Muscle layer of duodenum (tissue), 2 donors: ENCODE data around the gene MOCOS.
"Not testable (repeated sequence)": the region's sequence is repeated elsewhere in the genome, so short reads cannot be mapped to it uniquely, and the experiment has no call there.

ENCODE experiments used
- H3K27ac ChIP-seq: one replicate; pipeline ENCODE4 v1.7.0; 2013; ENCODE audit warnings: mild to moderate bottlenecking, low read length
- H3K27me3 ChIP-seq: one replicate; pipeline ENCODE4 v1.7.0; 2013; ENCODE audit warnings: low read depth, mild to moderate bottlenecking, control low read depth, low read length
- H3K36me3 ChIP-seq, 2 donors: one replicate each; pipeline ENCODE4 v1.7.0; 2013; ENCODE audit warnings: low read length in 2 of 2, control low read depth in 1 of 2, mild to moderate bottlenecking in 1 of 2; ENCODE audit not compliant: insufficient read depth in 2 of 2, control insufficient read depth in 1 of 2
- H3K4me1 ChIP-seq, 2 donors: one replicate each; pipeline ENCODE4 v1.7.0; 2013; ENCODE audit warnings: low read length in 2 of 2, mild to moderate bottlenecking in 2 of 2, control low read depth in 1 of 2, moderate library complexity in 1 of 2; ENCODE audit not compliant: insufficient read depth in 2 of 2, control insufficient read depth in 1 of 2
- H3K4me3 ChIP-seq, 2 donors: one replicate each; pipeline ENCODE4 v1.7.0; 2013; ENCODE audit warnings: low read length in 2 of 2, low read depth in 1 of 2, mild to moderate bottlenecking in 1 of 2
- H3K9me3 ChIP-seq, 2 donors: one replicate each; pipeline ENCODE4 v1.7.0; 2013; ENCODE audit warnings: low read length in 2 of 2, control low read depth in 1 of 2, mild to moderate bottlenecking in 1 of 2; ENCODE audit not compliant: control insufficient read depth in 1 of 2
- donor health status: healthy.

MOCOS gene

GRCh38 chr18:36203360-36203895 is 16.1 kb downstream of the MOCOS start:
- Histone ChIP-seq H3K4me1 (no peaks in the 10 kb centered on the region), H3K27ac (no peak overlapping the region), H3K36me3 (no peaks in the 10 kb centered on the region), H3K27me3 (no peaks in the 10 kb centered on the region), H3K4me3 (no peak overlapping the region), H3K9me3 (peaks cover 0 to 7% of the 10 kb centered on the region in 2 donors)

GRCh38 chr18:36205166-36205565 is 17.9 kb downstream of the MOCOS start:
- H3K9me3 ChIP-seq = peaks cover 0 to 7% of the 10 kb centered on the region in 2 donors
- H3K36me3 ChIP-seq = no peaks in the 10 kb centered on the region
- no peaks in the 10 kb centered on the region for H3K27me3 ChIP-seq
- H3K27ac ChIP-seq = no peak overlapping the region
- H3K4me3 ChIP-seq = no peak overlapping the region
- H3K4me1 ChIP-seq = no peaks in the 10 kb centered on the region

DNA sequence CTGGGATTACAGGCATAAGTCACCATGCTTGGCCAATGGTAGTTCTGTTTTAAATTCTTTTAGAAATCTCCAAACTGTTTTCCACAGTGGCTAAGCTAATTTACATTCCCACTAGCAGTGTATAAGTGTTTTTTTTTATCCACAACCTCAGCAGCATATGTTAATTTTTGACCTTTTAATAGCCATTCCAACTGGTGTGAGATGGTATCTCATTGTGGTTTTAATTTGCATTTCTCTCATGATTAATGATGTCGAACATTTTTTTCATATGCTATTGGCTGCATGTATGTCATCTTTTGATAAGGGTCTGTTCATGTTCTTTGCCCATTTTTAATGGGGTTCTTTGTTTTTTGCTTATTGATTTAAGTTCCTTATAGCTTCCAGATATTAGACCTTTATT is 20.0 kb downstream of the MOCOS start:
- peaks cover 0 to 7% of the 10 kb centered on the region in 2 donors for H3K9me3 ChIP-seq
- no peaks in the 10 kb centered on the region for H3K27me3 ChIP-seq
- H3K36me3 ChIP-seq = no peaks in the 10 kb centered on the region
- H3K4me3 ChIP-seq = no peak overlapping the region
- no peak overlapping the region for H3K27ac ChIP-seq
- H3K4me1 ChIP-seq = peaks cover 0 to 4% of the 10 kb centered on the region in 2 donors

DNA sequence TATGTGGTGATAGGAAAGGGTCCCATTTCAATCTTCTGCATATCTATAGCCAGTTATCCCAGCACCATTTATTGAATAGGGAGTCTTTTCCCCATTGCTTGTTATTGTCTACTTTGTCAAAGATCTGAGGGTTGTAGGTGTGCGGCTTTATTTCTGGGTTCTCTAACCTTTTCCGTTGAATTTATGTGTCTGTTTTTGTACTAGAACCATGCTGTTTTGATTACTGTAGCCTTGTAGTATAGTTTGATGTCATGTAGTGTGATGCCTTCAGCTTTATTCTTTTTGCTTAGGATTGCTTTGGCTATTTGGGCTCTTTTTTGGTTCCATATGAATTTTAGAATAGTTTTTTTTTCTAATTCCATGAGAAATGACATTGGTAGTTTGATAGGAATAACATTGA is 20.7 kb downstream of the MOCOS start:
- not testable (repeated sequence) for H3K4me3 ChIP-seq, H3K9me3 ChIP-seq, H3K36me3 ChIP-seq, H3K27me3 ChIP-seq, H3K4me1 ChIP-seq, H3K27ac ChIP-seq

DNA sequence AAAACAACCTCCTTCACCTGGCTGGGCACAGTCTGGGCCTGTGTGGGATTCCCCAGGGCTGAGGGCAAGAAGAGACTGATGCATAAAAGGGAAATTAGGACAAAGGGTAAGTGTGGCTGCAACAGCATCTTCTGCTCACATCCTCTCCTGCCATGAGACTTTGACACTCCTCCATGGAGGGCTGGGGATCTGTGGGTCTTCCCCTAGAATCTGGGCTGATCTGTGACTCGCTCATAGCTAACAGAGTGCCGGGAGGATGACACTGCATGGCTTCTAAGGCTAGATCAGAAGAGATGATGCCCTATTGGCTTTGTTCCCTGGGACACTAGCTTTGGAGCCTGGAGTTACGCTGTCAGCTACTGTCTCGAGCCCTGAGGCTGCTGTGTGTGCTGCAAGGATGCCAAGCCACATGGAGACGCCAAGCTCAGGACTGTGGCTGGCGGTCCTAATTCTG is 24.3 kb downstream of the MOCOS start:
- Histone ChIP-seq H3K27ac (no peak overlapping the region), H3K27me3 (no peaks in the 10 kb centered on the region), H3K9me3 (peaks cover 0 to 7% of the 10 kb centered on the region in 2 donors), H3K36me3 (no peaks in the 10 kb centered on the region), H3K4me1 (peaks cover 0 to 9% of the 10 kb centered on the region in 2 donors), H3K4me3 (no peak overlapping the region)

DNA sequence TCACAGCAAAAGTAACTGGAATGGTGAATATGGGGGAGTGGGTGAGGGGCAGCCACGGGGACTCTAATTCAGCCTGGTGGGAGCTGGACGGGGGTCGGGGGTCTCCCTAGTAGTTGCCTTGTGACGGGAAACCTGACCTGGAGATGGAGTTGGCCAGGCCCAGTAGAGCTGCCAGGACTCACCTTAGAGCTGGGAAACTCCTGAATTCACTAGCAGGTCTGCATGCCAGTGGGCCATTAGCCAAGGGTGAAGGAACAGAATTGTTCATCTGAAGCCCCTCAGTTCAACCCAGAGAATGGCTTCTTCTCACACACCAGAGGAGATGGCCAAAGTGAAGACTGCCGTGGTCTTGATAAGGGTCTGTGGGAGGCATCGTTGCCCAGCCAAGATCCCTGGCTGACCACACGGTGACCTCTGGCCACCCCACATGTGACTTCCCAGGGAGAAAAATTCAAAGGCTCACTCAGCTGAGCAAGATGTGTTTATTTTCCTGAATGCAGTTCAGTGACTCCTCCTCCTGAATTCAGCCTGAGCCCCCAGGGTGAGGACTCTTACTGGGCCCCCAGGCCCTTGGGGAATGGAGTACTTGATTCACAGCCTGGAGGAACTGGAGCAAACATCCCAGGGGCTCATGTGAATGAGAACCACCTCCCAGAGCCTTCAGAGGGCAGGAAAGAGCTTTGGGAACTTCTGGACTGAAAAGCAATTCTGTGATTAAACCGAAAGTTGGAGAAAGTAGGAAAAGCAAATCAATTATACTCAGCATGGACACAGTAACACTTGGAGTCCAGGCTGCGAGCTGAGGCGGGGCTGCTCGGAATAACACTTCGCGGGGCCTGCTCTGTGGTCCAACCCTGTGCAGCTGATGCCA is 25.2 kb downstream of the MOCOS start:
- Histone ChIP-seq H3K4me1 (peaks cover 0 to 9% of the 10 kb centered on the region in 2 donors), H3K27me3 (no peaks in the 10 kb centered on the region), H3K36me3 (no peaks in the 10 kb centered on the region), H3K27ac (no peak overlapping the region), H3K4me3 (no peak overlapping the region), H3K9me3 (peaks cover 0 to 6% of the 10 kb centered on the region in 2 donors)

DNA sequence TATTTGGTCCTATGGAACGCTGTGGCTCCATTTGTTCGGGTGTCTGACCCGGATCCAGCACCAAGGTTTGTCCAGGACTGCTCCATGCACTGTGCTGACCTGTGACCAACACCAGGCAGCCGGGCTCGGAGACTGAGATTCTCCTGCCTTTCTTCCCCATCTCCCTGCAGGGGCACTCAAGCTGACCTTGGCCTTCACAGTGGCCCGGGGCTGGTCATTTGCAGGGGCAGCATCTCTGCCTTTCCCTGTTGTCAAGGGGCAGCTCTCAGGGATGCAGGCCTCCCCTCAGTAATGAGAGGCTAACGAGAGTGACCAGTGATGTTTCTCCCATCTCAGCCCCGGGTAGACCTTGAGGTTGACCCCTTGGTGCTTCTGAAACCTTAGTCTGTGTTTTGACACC is 27.5 kb downstream of the MOCOS start:
- Histone ChIP-seq H3K36me3 (no peaks in the 10 kb centered on the region), H3K4me1 (peaks cover 0 to 9% of the 10 kb centered on the region in 2 donors), H3K4me3 (no peak overlapping the region), H3K27me3 (no peaks in the 10 kb centered on the region), H3K27ac (no peak overlapping the region), H3K9me3 (no peaks in the 10 kb centered on the region)

DNA sequence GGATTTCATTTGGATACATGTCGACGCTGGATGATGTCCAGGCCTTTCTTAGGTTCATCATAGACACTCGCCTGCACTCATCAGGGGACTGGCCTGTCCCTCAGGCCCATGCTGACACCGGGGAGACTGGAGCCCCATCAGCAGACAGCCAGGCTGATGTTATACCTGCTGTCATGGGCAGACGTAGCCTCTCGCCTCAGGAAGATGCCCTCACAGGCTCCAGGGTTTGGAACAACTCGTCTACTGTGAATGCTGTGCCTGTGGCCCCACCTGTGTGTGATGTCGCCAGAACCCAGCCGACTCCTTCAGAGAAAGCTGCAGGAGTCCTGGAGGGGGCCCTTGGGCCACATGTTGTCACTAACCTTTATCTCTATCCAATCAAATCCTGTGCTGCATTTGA is 28.3 kb downstream of the MOCOS start:
- no peaks in the 10 kb centered on the region for H3K36me3 ChIP-seq
- no peaks in the 10 kb centered on the region for H3K27me3 ChIP-seq
- H3K27ac ChIP-seq = no peak overlapping the region
- H3K4me1 ChIP-seq = peaks cover 0 to 9% of the 10 kb centered on the region in 2 donors
- H3K4me3 ChIP-seq = no peak overlapping the region
- H3K9me3 ChIP-seq = no peaks in the 10 kb centered on the region

- Histone ChIP-seq H3K9me3 (no peaks in the 10 kb centered on the region), H3K4me1 (peaks cover 0 to 5% of the 10 kb centered on the region in 2 donors), H3K27ac (no peak overlapping the region), H3K36me3 (no peaks in the 10 kb centered on the region), H3K27me3 (no peaks in the 10 kb centered on the region), H3K4me3 (no peak overlapping the region)
Observed at GRCh38 chr18:36217348-36217747, 30.1 kb downstream of the MOCOS start.

DNA sequence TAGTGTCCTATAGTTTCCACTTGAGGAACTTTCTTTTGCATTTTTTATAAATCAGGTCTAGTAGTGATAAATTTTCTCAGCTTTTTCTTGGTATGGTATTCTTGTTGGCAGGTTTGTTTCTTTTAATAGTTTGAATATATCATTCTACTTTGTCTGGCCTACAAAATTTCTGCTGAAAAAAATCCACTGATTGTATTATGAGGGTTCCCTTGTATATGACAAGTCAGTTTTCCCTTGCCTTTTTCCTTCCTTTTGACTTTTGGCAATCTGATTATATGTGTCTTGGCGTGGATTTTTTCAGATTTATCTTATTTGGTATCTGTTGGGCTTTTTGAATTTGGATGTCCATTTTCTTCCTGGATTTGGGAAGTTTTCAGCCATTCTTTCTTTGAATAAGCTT is 41.9 kb downstream of the MOCOS start:
- no peaks in the 10 kb centered on the region for H3K4me1 ChIP-seq
- no peak overlapping the region for H3K27ac ChIP-seq
- peaks cover 0 to 4% of the 10 kb centered on the region in 2 donors for H3K36me3 ChIP-seq
- H3K4me3 ChIP-seq = no peak overlapping the region
- H3K9me3 ChIP-seq = peaks cover 17 to 20% of the 10 kb centered on the region in 2 donors
- H3K27me3 ChIP-seq = no peaks in the 10 kb centered on the region

GRCh38 chr18:36240510-36240909 is 53.2 kb downstream of the MOCOS start:
- not testable (repeated sequence) for H3K27me3 ChIP-seq, H3K27ac ChIP-seq, H3K9me3 ChIP-seq, H3K4me1 ChIP-seq, H3K36me3 ChIP-seq, H3K4me3 ChIP-seq
